ENCODE data around the gene COG3.

The COG3 gene

DNA sequence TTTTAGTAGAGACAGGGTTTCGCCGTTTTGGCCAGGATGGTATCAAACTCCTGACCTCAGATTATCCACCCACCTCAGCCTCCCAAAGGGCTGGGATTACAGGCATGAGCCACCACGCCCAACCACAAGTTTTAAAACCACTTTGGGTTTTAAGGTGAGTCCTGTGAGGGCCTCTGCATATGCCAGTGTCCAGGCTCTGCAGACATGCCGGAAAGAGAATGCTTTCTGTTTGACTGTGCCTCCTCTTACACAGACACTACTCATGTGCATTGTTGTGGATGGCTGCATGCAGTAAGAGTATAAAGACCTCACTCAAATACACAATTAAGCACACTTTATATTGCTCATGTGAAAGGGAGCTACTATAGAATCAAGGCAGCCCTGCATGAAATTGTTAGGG is 25.7 kb upstream of the COG3 start:
- Histone ChIP-seq H3K9ac (ENCODE audit: low read length) (no peak overlapping the region), H3K27me3 (replicated peaks; ENCODE audit: insufficient read depth, low read length) (no peaks in the 10 kb centered on the region), H3K9me3 (replicated peaks; ENCODE audit: insufficient read depth, low read length) (no peaks in the 10 kb centered on the region), H3K4me1 (ENCODE audit: low read length) (0 out of 2 replicates have a peak, but pooled peaks cover 3% of the 10 kb centered on the region), H3F3A (ENCODE audit: insufficient read depth, low read length) (peaks cover 6% of the 10 kb centered on the region), H2AFZ (ENCODE audit: low read length) (no peak overlapping the region), H3K4me3 (ENCODE audit: low read length) (no peak overlapping the region), H4K20me1 (ENCODE audit: insufficient read depth, low read length) (no peaks in the 10 kb centered on the region), H3K79me2 (ENCODE audit: low read length) (no peaks in the 10 kb centered on the region), H3K9me2 (replicated peaks; ENCODE audit: insufficient read depth, low read length) (no peaks in the 10 kb centered on the region), H3K36me3 (replicated peaks; ENCODE audit: insufficient read depth, low read length) (no peaks in the 10 kb centered on the region), H3K27ac (ENCODE audit: low read length) (no peak overlapping the region), H3K4me2 (ENCODE audit: low read depth, low read length) (no peak overlapping the region)
- DNase-seq: no peak
- TF ChIP-seq EZH2 (optimal IDR thresholded peaks at IDR 0.05; ENCODE audit: low read depth, low read length): no peak
- TF ChIP-seq, protein P1, sequence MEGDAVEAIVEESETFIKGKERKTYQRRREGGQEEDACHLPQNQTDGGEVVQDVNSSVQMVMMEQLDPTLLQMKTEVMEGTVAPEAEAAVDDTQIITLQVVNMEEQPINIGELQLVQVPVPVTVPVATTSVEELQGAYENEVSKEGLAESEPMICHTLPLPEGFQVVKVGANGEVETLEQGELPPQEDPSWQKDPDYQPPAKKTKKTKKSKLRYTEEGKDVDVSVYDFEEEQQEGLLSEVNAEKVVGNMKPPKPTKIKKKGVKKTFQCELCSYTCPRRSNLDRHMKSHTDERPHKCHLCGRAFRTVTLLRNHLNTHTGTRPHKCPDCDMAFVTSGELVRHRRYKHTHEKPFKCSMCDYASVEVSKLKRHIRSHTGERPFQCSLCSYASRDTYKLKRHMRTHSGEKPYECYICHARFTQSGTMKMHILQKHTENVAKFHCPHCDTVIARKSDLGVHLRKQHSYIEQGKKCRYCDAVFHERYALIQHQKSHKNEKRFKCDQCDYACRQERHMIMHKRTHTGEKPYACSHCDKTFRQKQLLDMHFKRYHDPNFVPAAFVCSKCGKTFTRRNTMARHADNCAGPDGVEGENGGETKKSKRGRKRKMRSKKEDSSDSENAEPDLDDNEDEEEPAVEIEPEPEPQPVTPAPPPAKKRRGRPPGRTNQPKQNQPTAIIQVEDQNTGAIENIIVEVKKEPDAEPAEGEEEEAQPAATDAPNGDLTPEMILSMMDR (IDR thresholded peaks at IDR 0.05; ENCODE audit: low read length): no peak
- no peak for TF ChIP-seq EZH2phosphoT487 (IDR thresholded peaks at IDR 0.05; ENCODE audit: low read length)

DNA sequence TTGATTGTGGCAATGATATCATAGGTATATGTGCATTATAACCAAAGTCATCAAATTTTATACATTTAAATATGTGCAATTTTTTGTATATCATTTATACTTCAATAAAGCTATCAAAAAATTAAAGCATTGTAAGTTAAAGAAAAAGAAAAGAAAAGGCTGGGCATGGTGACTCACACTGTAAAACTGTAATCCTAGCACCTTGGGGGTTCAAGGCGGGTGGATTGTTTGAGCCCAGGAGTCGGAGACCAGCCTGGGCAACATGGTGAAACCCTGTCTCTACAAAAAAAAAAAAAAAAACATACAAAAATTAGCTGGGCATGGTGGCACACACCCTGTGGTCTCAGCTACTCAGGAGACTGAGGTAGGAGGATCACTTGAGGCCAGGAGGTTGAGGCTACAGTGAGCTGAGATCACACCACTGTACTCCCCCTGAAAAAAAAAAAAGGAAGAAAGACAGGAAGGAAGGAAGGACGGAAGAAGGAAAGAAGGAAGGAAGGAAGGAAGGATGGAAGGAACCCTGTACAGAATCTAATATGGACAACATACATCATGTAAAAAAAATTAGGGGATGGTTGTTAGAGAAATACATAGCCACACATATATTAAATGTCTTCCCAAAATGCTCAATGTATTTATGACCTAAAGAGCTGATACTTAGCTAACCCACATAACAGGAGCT is 24.8 kb upstream of the COG3 start:
- no peak for DNase-seq
- H3K4me1 ChIP-seq (ENCODE audit: low read length): 0 out of 2 replicates have a peak, but pooled peaks cover 3% of the 10 kb centered on the region
- no peak overlapping the region for H2AFZ ChIP-seq (ENCODE audit: low read length)
- H3K4me2 ChIP-seq (ENCODE audit: low read depth, low read length): no peak overlapping the region
- no peak overlapping the region for H3K4me3 ChIP-seq (ENCODE audit: low read length)
- no peak for TF ChIP-seq EZH2 (optimal IDR thresholded peaks at IDR 0.05; ENCODE audit: low read depth, low read length)
- no peaks in the 10 kb centered on the region for H3K36me3 ChIP-seq (replicated peaks; ENCODE audit: insufficient read depth, low read length)
- H3K9me2 ChIP-seq (replicated peaks; ENCODE audit: insufficient read depth, low read length): no peaks in the 10 kb centered on the region
- no peaks in the 10 kb centered on the region for H4K20me1 ChIP-seq (ENCODE audit: insufficient read depth, low read length)
- H3K27me3 ChIP-seq (replicated peaks; ENCODE audit: insufficient read depth, low read length): no peaks in the 10 kb centered on the region
- H3K9ac ChIP-seq (ENCODE audit: low read length): no peak overlapping the region
- peaks cover 6% of the 10 kb centered on the region for H3F3A ChIP-seq (ENCODE audit: insufficient read depth, low read length)
- no peaks in the 10 kb centered on the region for H3K79me2 ChIP-seq (ENCODE audit: low read length)
- H3K27ac ChIP-seq (ENCODE audit: low read length): no peak overlapping the region
- H3K9me3 ChIP-seq (replicated peaks; ENCODE audit: insufficient read depth, low read length): no peaks in the 10 kb centered on the region

- H2AFZ ChIP-seq (ENCODE audit: low read length): no peak overlapping the region
- no peaks in the 10 kb centered on the region for H3K9me2 ChIP-seq (replicated peaks; ENCODE audit: insufficient read depth, low read length)
- no peak overlapping the region for H3K9ac ChIP-seq (ENCODE audit: low read length)
- H3K36me3 ChIP-seq (replicated peaks; ENCODE audit: insufficient read depth, low read length): no peaks in the 10 kb centered on the region
- H3F3A ChIP-seq (ENCODE audit: insufficient read depth, low read length): peaks cover 6% of the 10 kb centered on the region
- no peaks in the 10 kb centered on the region for H3K27me3 ChIP-seq (replicated peaks; ENCODE audit: insufficient read depth, low read length)
- H3K4me2 ChIP-seq (ENCODE audit: low read depth, low read length): peak overlapping the region; percentile 43; the same call in 1 of the 2 replicates
- TF ChIP-seq, protein P1 (IDR thresholded peaks at IDR 0.05; ENCODE audit: low read length): peak; percentile 34
- no peak for TF ChIP-seq EZH2phosphoT487 (IDR thresholded peaks at IDR 0.05; ENCODE audit: low read length)
- no peak overlapping the region for H3K27ac ChIP-seq (ENCODE audit: low read length)
- DNase-seq: peak; percentile 42
- no peaks in the 10 kb centered on the region for H3K9me3 ChIP-seq (replicated peaks; ENCODE audit: insufficient read depth, low read length)
- H3K4me1 ChIP-seq (ENCODE audit: low read length): 0 out of 2 replicates have a peak, but pooled peaks cover 3% of the 10 kb centered on the region
- H3K79me2 ChIP-seq (ENCODE audit: low read length): no peaks in the 10 kb centered on the region
- peak overlapping the region; percentile 31; the same call in 1 of the 2 replicates for H3K4me3 ChIP-seq (ENCODE audit: low read length)
- no peaks in the 10 kb centered on the region for H4K20me1 ChIP-seq (ENCODE audit: insufficient read depth, low read length)
These were observed 23.1 kb upstream of the COG3 start for GRCh38 chr13:45441633-45442032.

- DNase-seq: no peak
- Histone ChIP-seq H3K79me2 (ENCODE audit: low read length) (no peaks in the 10 kb centered on the region), H3K27me3 (replicated peaks; ENCODE audit: insufficient read depth, low read length) (no peaks in the 10 kb centered on the region), H2AFZ (ENCODE audit: low read length) (no peak overlapping the region), H3K27ac (ENCODE audit: low read length) (no peak overlapping the region), H3K9me3 (replicated peaks; ENCODE audit: insufficient read depth, low read length) (no peaks in the 10 kb centered on the region), H3K4me1 (ENCODE audit: low read length) (0 out of 2 replicates have a peak, but pooled peaks cover 3% of the 10 kb centered on the region), H3K4me3 (ENCODE audit: low read length) (no peak overlapping the region), H3K9ac (ENCODE audit: low read length) (no peak overlapping the region), H3K36me3 (replicated peaks; ENCODE audit: insufficient read depth, low read length) (no peaks in the 10 kb centered on the region), H3K9me2 (replicated peaks; ENCODE audit: insufficient read depth, low read length) (no peaks in the 10 kb centered on the region), H3K4me2 (ENCODE audit: low read depth, low read length) (no peak overlapping the region), H3F3A (ENCODE audit: insufficient read depth, low read length) (peaks cover 6% of the 10 kb centered on the region), H4K20me1 (ENCODE audit: insufficient read depth, low read length) (no peaks in the 10 kb centered on the region)
- TF ChIP-seq EZH2 (optimal IDR thresholded peaks at IDR 0.05; ENCODE audit: low read depth, low read length) (no peak), EZH2phosphoT487 (IDR thresholded peaks at IDR 0.05; ENCODE audit: low read length) (no peak)
- TF ChIP-seq, protein P1 (IDR thresholded peaks at IDR 0.05; ENCODE audit: low read length): no peak
These were observed 19.7 kb upstream of the COG3 start for GRCh38 chr13:45445053-45445452.

Measured in MM.1S (cell line).